GM20431 (cell line): ENCODE measurements around the gene SLC45A1.
"Not testable (repeated sequence)": the region's sequence is repeated elsewhere in the genome, so short reads cannot be mapped to it uniquely, and the experiment has no call there.

ENCODE experiments used
- in situ Hi-C: fragments of 300-500 bp; cut with MseI, MboI; formaldehyde crosslinking; loops from one replicate; pipeline ENCODE4 v1.15.0; 2020; ENCODE audit warnings: low sequenced_read_pairs; ENCODE audit not compliant: unreplicated experiment

SLC45A1 gene

DNA sequence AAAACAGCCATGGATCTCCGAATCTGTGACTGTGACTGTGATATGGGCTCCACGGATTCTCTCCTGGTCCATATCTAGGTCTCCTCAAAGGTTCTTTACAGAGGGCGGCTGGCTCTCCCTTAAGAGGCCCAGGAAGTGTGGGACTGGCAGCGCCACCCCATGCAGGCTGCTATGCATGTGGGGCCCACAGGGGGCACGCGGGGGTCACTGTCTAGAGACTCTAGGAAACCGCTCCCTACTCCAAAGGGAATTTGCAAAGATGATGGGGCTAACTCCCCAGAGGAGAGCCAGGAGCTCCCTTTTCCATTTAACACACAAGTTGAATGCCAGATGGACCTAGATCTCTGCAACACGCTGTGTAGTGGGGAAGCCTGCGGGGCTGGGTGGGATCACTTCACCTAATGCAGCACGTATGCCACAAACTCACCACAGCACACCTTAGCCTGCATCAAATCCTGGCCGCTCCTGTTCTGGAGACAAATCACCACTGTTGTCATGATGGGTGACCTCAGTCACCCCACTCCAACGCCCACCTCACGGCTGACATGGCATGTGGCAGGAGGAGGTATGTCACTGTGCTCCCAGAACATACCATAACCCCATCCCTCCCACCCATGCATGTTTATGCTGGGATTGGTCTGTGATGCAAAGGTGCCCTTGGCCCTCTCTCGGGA is 61.7 kb downstream of the SLC45A1 start:
- in situ Hi-C loops, result no loop called here

DNA sequence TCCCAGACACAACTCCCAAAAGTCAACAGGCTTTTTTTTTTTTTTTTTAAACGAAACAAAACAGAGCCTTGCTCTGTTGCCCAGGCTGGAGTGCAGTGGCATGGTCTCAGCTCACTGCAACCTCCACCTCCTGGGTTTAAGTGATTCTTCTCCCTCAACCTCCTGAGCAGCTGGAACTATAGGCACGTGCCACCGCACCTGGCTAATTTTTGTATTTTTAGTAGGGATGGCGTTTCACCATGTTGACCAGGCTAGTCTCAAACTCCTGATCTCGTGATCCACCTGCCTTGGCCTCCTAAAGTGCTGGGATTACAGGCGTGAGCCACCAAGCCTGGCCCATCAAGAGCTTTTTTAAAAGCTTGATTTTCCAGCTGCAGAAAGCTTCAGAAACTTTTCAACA is 62.4 kb downstream of the SLC45A1 start:
- in situ Hi-C loops, result not testable (repeated sequence)

DNA sequence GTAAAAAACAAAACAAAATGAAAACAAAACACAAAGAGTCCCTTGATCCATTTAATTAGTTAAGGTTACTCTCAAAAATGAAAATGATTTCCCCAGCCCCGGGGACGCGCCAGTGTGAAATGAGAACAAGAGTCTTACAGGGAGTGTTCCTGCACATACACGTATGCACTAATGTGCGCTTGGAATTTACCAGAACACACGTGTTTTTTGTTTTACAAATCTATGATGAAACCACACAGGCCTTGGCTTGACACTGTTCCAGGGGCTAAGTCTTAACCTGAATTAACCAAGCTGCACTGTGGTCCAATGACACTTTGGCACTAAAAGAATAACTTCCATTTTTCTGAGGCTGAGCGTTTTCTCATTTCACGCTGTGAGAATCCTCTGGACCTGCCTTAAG is 63.7 kb downstream of the SLC45A1 start:
- in situ Hi-C loops, result no loop called here

DNA sequence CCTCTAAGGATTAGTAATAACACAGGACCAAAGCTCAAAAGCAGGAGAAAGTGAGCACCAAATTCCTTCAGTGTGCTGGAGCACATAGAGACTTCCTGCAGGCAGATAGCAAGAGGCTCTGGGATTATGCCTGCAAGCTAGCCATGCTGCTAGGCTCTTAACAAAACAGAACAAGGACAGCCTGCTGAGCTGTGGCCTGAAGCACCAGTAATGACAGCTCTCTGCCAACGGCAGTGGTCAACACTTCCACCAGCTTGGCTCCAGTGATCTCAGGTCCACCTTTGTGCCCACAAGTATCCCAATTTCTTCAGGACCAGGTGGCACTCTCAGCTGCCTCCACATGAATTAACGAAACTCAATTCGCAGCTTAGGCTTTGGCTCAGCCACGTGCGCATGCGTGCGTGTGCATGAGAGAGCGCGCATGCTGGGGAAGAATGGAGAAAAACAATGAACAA is 64.2 kb downstream of the SLC45A1 start:
- in situ Hi-C loops, result no loop called here

DNA sequence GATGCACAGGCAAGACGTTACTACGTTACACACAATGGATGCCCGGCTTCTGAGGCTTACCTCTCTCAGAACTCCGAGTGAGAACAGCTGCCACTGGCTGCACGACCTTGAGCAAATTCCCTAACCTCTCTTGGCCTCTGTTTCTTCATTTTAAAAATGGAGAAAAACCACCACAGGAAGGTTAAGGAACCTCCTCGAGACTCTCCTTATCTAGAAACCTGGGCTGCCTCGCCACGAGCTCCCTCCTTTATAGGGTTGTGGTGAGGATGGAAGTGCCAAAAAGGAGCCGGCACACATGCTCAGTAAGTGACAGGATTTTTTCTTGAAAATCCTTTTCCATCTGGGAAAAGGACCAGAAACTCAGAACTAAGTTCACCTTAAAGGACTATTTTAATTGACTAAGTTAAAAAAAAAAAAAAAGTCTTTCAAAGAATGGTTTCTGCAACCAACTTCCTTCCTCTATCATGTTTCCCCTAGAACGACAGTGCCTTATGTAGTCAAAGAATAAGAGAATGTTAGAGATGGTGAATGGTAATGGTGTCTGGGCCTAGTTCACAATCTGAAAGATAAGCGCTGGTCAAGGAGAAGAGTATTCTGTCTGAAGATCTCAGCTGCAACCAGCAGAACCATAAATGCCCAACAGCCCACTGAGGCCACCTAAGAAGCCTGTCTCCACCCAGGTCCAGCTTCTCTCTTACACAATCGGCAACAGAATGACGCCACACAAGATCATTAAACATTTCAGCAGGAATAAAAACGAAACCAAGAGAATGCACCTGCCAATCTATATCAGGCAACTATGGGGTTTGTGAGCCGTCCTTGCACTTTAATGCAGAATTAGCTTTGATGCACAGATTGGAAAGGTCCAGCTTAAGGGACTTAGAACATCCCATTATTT is 64.9 kb downstream of the SLC45A1 start:
- in situ Hi-C loops, result no loop called here

DNA sequence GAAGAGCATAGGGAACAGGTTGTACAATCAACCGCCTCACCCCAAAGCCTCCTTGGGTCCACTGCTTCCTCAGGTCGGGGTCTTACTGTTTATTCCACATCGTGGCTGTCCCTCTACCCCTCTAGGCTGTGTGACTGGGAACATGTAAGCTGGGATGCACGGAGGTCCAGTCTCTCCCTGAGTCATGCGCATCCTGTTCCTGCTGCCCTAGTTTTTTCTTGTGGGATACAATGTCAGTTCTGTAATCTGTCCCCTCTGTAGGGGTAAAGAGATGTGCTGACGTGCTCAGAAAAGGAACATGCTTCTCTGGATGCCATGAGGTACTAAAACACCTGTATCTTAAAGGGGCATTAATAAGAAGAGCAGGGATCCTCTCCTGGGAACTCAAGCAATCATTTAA is 66.2 kb downstream of the SLC45A1 start:
- in situ Hi-C loops, result no loop called here

DNA sequence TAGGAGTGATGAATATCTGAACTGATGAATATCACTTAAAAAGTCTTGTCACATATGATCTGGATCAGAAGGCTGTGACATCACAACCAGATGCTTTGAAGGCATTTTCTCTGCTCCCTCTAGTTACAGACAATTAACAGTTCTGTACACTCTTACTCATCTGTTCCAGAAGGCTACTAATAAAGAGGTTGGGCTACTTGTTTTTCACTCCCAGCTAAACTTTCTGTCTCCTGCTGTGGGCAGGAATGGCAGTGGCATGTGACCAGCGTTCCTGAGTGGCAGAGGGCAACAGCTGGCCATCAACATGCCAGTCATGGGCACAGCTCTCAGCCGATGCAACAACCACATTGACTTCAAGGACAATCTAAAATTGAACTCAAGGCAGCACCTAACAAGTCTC is 66.7 kb downstream of the SLC45A1 start:
- in situ Hi-C loops, result no loop called here

DNA sequence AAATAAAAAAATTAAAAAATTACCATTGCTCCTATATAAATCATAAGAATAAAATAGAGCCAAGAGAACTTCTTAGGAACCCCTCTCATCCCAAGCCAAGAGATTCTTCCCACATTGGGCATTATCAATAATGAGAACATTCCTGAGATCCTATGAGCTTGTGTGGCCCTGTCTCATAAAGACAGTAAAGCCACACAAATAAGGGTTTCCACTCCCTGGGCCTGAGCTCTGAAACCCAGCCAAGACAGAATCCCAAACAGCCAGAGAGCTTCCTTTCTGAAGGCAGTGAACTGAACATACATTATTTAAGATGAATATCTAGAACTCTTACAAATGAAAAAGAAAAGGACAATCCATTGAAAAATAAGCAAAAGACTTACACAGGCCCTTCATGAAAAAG is 68.3 kb downstream of the SLC45A1 start:
- in situ Hi-C loops, result no loop called here

DNA sequence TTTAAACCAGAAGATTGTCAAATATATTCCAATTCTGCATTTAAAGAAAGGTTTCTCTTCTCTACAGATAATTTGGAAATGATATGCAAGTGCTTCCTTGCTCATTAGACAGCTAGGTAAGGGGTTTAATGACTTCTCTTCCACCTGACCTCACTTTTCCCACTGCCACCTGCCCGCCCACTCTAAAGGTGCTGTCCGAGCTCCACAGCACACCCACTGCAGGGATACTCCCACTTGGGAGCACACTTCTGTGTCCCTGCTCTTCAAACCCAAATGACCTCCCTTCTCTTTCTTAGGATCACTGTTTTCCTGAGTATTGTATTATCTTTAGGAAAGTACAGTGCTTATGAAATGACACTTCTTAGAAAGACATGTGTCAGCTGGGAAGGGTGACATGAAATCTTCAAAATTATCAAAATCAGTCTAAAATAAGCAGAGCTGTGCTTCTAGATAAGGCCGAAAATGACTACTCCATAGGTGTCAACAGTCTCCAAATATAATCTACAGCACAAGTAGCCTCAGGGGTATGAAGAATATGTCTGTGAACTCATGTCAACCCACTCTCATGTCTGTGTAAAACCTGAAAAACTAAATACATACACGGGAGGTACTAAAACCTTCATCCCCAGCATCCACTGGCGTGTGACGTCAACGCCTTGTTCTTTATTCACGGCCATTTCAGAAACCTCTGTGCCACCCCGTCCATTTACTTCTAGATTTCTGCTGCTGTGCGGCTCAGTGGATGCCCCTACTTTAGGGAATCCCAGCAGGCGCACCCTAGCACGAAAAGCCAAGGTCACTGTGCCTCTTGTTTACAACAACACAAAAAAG is 71.0 kb downstream of the SLC45A1 start:
- in situ Hi-C loops, result no loop called here

DNA sequence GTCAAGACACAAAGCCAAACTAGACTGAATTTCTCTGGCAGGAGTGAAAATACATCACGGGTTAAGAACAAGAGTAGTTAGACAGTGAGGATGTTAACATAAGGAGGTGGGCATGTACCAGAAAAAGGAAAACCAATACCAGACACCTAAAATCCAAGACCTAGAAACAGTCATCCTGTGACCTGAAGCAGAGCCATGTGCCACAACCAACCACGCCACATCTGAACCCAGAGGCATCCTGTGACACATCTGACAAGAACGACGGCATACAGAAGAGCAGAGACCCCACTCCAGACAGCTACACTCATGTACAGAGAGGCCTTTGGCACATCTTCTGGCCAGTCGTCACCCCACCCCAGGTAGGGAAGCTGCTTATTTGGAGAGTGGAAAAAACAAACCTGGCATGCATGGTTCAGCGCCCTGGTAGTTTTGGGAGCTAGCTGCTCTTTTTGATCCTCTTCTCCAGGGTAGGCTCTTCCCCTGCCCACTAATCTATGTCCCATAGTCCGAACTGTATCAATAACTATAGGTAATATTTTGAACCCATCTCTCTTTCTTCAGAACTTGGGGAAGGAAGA is 72.1 kb downstream of the SLC45A1 start:
- in situ Hi-C loops, result no loop called here

DNA sequence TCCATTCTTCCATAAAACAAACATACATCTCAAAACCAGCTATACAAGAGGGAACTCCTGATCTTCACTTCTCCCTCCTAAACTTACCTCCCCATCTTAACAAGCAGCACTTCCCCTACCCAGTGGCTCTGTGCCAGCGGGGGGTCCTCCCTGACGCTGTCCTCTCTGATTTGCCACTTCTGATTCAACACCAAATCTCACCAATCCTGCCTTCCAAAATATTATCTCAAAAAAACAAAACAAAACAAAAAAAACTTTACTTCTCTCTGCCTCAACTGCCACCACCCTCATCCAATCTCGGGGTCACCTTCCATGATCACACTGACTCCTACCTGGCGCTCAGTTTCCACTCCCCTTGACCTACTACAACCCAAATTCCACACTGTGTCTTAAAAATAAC is 72.8 kb downstream of the SLC45A1 start:
- in situ Hi-C loops, result no loop called here

DNA sequence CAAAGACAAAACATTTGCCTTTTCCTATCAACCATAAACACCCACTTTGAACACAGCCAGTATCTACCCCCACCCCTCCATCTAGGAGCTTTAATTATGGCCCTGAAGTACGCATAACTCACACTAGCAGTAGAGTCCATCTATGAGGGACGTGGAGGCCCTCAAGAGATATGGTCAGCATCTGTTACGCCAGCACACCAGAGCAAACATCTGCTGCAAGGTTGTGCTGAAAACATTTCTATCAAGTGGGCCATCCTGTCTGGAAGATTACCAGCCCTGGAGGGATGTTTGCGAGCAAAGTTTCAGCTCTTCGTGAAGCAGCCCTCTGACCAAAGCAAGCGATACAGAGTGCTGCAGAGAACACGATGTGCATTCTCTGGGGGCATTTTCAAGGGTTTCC is 74.6 kb downstream of the SLC45A1 start:
- in situ Hi-C loops, result no loop called here
